ENCODE results near the gene PAXX. TPM values are rescaled to one million over a fixed set of nuclear protein-coding genes. Genes with fewer than 3 reads are reported as not detected.

Gene PAXX
- total RNA-seq, 1 donor from 2014 or later, result 34.4 TPM

GRCh38 chr9:137007816-137008270 is 15.6 kb downstream of the PAXX start:
- H3K36me3 Mint-ChIP-seq (ENCODE audit: low read depth), result peaks cover 6% of the 10 kb centered on the region
- peaks cover 4% of the 10 kb centered on the region for H3K9me3 Mint-ChIP-seq (ENCODE audit: low read depth)
- no peak for DNase-seq (ENCODE audit: low spot score)
- no peak overlapping the region for H3K4me3 Mint-ChIP-seq (ENCODE audit: unreplicated experiment)
- H3K27ac Mint-ChIP-seq (ENCODE audit: unreplicated experiment), result no peak overlapping the region
- H3K4me1 Mint-ChIP-seq (ENCODE audit: low read depth), result no peaks in the 10 kb centered on the region
- H3K27me3 Mint-ChIP-seq (ENCODE audit: low read depth), result no peaks in the 10 kb centered on the region
- TF ChIP-seq CTCF (IDR thresholded peaks at IDR 0.05), result no peak

DNA sequence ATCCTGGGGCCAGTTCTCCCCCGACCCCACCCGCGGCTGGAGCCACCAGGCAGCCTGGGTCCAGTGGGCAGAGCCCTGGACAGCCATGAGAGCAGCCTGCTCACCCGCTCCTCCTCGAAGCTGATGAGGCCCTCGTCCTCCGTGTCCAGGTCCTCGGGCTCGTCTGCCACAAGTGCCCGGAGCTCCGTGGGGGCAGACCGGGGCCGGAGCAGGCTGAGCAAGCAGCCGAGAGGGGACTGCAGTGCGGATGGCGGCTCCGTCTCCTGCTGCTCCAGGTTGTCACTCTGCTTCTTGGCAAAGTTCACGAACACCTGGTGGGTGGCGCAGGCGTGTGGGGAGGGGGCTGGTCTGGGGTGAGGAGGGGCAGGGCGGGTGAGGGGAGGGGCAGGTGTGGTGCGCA is 16.1 kb downstream of the PAXX start:
- Mint-ChIP-seq H3K27ac (ENCODE audit: unreplicated experiment) (no peak overlapping the region), H3K36me3 (ENCODE audit: low read depth) (peaks cover 6% of the 10 kb centered on the region), H3K9me3 (ENCODE audit: low read depth) (peaks cover 4% of the 10 kb centered on the region), H3K4me3 (ENCODE audit: unreplicated experiment) (no peak overlapping the region), H3K27me3 (ENCODE audit: low read depth) (no peaks in the 10 kb centered on the region), H3K4me1 (ENCODE audit: low read depth) (no peaks in the 10 kb centered on the region)
- no peak for TF ChIP-seq CTCF (IDR thresholded peaks at IDR 0.05)
- DNase-seq (ENCODE audit: low spot score), result no peak

- Mint-ChIP-seq H3K4me3 (ENCODE audit: unreplicated experiment) (no peak overlapping the region), H3K9me3 (ENCODE audit: low read depth) (peaks cover 4% of the 10 kb centered on the region), H3K4me1 (ENCODE audit: low read depth) (no peaks in the 10 kb centered on the region), H3K27me3 (ENCODE audit: low read depth) (no peaks in the 10 kb centered on the region), H3K36me3 (ENCODE audit: low read depth) (peaks cover 6% of the 10 kb centered on the region), H3K27ac (ENCODE audit: unreplicated experiment) (no peak overlapping the region)
- TF ChIP-seq CTCF (IDR thresholded peaks at IDR 0.05), result no peak
- no peak for DNase-seq (ENCODE audit: low spot score)
Measured at GRCh38 chr9:137009217-137009616, 17.0 kb downstream of the PAXX start.

DNA sequence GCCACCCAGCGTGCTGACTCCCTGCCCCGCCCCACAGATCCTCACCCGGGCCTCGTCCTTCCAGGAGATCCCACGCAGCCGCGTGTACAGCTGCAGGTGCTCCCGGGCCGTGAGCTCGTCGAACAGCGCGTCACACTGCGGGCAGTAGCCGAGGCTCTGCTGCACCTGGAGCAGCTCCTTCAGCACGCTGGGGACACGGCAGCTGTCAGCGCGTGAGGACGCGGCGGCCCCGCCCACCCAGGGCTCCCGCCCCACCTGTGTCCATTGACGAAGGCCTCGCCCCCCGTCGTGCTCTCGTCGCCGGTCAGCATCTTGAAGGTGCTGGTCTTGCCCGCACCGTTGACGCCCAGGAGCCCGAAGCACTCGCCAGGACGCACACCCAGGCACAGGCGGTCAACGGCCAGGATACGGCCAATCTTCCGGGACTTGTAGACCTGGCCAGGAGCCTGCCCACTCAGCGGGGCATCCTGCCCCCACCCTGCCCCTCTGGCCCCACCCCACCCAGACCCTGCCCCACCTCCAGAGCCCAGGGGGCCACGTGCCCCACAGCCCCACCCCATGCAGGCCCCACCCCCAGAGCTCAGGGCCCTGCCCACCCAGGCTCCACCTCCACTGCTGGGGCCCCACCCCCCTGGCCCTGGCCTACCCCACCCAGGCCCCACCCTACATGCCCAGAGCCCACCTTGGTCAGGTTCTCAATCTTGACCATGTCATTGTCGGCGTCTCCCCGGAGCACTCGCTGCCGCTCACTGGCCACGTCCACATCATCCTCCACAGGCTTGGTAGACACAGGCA is 17.9 kb downstream of the PAXX start:
- TF ChIP-seq CTCF (IDR thresholded peaks at IDR 0.05), result no peak
- Mint-ChIP-seq H3K27me3 (ENCODE audit: low read depth) (no peaks in the 10 kb centered on the region), H3K9me3 (ENCODE audit: low read depth) (no peaks in the 10 kb centered on the region), H3K4me3 (ENCODE audit: unreplicated experiment) (no peak overlapping the region), H3K4me1 (ENCODE audit: low read depth) (no peaks in the 10 kb centered on the region), H3K36me3 (ENCODE audit: low read depth) (peaks cover 6% of the 10 kb centered on the region), H3K27ac (ENCODE audit: unreplicated experiment) (no peak overlapping the region)
- no peak for DNase-seq (ENCODE audit: low spot score)

DNA sequence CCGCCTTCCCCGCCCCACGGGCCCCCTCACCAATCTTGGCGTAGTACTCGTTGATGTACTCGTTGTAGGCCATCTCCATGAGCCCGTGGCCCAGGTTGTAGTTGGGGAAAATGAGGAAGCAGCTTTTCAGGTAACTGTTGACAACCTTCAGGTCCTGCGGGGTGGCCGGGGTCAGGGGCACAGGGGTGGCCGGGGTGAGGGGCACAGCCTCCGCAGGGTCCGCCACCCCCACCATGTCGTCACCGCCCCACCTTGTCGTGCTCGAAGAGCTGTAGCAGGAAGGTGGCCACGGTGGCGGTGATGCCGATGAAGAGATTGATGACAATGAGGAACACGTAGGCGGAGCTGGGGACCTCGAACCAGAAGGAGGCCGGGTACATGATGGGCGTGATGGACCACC is 18.9 kb downstream of the PAXX start:
- DNase-seq (ENCODE audit: low spot score), result no peak
- no peak overlapping the region for H3K27ac Mint-ChIP-seq (ENCODE audit: unreplicated experiment)
- H3K4me3 Mint-ChIP-seq (ENCODE audit: unreplicated experiment), result no peak overlapping the region
- no peaks in the 10 kb centered on the region for H3K9me3 Mint-ChIP-seq (ENCODE audit: low read depth)
- no peaks in the 10 kb centered on the region for H3K27me3 Mint-ChIP-seq (ENCODE audit: low read depth)
- H3K36me3 Mint-ChIP-seq (ENCODE audit: low read depth), result peaks cover 6% of the 10 kb centered on the region
- no peaks in the 10 kb centered on the region for H3K4me1 Mint-ChIP-seq (ENCODE audit: low read depth)
- TF ChIP-seq CTCF (IDR thresholded peaks at IDR 0.05), result no peak
